ENCODE measurements around the gene CCIN.
"Not testable (repeated sequence)": the region's sequence is repeated elsewhere in the genome, so short reads cannot be mapped to it uniquely, and the experiment has no call there.

Gene CCIN

DNA sequence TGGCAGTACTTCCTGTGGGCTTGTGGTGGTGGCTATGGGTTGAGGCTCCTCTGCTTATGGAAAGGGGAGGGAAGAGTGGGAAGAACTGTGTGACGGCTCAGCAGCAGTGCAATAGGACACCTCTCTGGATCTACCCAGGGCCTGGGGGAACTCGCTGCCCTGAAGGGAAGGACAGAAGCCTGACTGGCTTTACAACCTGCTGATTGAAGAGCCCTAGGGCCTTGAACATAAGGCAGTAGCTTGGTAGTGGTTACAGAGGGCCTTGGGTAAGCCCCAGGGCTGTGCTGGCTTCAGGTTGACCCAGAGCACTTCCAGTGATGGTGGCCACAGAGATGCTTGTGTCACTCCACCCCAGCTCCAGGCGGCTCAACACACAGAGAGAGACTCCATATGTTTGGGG, 5.5 kb downstream of the CCIN start:
- Histone ChIP-seq H3K27ac (no peak overlapping the region), H3K4me3 (no peak overlapping the region)
- TF ChIP-seq, protein P1, sequence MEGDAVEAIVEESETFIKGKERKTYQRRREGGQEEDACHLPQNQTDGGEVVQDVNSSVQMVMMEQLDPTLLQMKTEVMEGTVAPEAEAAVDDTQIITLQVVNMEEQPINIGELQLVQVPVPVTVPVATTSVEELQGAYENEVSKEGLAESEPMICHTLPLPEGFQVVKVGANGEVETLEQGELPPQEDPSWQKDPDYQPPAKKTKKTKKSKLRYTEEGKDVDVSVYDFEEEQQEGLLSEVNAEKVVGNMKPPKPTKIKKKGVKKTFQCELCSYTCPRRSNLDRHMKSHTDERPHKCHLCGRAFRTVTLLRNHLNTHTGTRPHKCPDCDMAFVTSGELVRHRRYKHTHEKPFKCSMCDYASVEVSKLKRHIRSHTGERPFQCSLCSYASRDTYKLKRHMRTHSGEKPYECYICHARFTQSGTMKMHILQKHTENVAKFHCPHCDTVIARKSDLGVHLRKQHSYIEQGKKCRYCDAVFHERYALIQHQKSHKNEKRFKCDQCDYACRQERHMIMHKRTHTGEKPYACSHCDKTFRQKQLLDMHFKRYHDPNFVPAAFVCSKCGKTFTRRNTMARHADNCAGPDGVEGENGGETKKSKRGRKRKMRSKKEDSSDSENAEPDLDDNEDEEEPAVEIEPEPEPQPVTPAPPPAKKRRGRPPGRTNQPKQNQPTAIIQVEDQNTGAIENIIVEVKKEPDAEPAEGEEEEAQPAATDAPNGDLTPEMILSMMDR (IDR thresholded peaks at IDR 0.05): no peak
- no peak for DNase-seq (ENCODE audit: low spot score)

DNA sequence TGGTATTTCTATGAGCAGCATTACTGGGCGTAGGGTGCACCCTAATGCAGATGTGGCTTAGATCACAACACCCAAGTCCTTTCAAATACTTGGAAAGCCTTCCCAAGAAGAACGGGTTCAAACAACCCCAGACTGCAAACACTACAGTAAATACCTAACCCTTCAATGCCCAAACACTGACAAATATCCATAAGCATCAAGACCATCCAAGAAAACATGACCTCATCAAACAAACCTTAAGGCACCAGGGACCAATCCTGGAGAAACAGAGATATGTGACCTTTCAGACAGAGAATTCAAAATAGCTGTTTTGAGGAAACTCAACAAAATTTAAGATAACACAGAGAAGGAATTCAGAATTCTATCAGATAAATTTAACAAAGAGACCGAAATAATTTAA, 6.0 kb downstream of the CCIN start:
- not testable (repeated sequence) for DNase-seq (ENCODE audit: low spot score); H3K4me3 ChIP-seq

DNA sequence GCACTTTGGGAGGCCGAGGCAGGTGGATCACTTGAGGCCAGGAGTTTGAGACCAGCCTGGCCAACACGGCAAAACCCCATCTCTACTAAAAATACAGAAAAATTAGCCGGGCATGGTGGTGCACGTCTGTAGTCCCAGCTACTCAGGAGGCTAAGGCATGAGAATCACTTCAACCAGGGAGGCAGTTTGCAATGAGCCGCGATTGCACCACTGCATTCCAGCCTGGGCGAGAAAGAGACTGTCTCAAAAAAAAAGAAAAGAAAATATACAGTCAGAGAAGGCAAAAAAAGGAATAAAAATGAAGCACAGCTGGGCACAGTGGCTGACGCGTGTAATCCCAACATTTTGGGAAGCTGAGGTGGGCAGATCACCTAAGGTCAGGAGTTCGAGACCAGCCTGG, 7.3 kb downstream of the CCIN start:
- not testable (repeated sequence) for H3K4me3 ChIP-seq; DNase-seq (ENCODE audit: low spot score); H3K27ac ChIP-seq

More for the DNA sequence above, 6.0 kb downstream of the CCIN start:
- not testable (repeated sequence) for H3K27ac ChIP-seq

DNA sequence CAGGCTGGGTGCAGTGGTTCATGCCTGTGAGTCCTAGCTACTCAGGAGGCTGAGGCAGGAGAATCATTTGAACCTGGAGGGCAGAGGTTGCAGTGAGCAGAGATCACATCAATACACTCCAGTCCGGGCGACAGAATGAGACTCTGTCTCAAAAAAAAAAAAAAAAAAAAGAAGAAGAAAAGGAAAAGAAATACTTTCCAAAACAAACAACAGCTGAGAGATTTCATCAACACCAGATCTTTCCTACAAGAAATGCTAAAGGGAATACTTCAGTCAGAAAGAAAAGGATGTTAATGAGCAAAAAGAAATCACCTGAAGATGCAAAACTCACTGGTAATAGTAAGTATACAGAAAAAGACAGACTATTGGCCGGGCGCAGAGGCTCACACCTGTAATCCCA, 8.4 kb downstream of the CCIN start:
- H3K27ac ChIP-seq: no peak overlapping the region
- no peak for DNase-seq (ENCODE audit: low spot score)
- no peak overlapping the region for H3K4me3 ChIP-seq
- TF ChIP-seq, protein P1 (IDR thresholded peaks at IDR 0.05): no peak

DNA sequence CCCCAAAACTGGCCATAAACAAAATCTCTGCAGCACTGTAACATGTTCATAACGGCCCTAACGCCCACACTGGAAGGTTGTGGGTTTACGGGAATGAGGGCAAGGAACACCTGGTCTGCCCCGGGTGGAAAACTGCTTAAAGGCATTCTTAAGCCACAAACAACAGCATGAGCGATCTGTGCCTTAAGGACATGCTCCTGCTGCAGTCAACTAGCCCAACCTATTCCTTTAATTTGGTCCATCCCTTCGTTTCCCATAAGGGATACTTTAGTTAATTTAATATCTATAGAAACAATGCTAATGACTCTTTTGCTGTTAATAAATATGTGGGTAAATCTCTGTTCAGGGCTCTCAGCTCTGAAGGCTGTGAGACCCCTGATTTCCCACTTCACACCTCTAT, 11.1 kb downstream of the CCIN start:
- not testable (repeated sequence) for DNase-seq (ENCODE audit: low spot score); H3K4me3 ChIP-seq; H3K27ac ChIP-seq

DNA sequence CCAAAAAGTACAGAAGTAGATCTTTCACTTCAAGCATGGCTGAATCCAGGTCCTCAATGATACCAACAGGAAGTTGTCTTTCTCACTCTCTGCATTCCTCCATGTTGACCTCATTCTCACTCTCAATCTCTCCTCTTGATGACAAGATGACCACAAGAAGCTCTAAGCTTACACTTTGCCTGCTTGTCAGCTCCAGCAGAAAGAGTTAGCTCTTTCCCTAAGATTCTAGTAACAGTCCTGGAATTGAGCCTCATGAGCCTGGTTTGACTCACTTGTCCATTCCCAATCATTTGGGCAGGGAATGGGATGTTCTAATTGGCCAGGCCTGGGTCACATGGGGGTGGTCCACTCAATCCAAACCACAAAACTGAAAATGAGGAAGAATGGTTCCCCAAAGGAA, 18.2 kb downstream of the CCIN start:
- no peak overlapping the region for H3K27ac ChIP-seq
- no peak for DNase-seq (ENCODE audit: low spot score)
- TF ChIP-seq, protein P1 (IDR thresholded peaks at IDR 0.05): no peak

DNA sequence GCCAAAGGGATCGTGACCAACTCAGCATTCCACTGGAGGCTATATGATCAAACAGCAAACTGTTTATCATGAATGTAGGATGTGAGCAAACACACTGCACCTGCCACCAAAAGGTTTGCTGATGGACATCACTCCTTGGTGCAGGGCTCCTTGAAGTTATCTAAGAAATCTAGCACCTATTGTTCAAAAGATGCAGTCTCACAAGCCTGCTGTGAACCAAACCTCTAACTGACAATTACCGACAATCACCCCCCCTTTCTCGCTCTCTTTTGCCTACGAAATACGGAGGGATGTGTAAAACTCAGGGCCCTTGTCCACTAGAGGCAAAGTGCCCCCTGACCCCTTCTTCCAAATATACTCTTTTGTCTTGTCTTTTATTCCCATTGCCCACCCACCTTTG, 19.0 kb downstream of the CCIN start:
- no peak overlapping the region for H3K4me3 ChIP-seq
- H3K27ac ChIP-seq: no peak overlapping the region
- TF ChIP-seq, protein P1 (IDR thresholded peaks at IDR 0.05): no peak
- DNase-seq (ENCODE audit: low spot score): no peak

More for the DNA sequence above, 18.2 kb downstream of the CCIN start:
- no peak overlapping the region for H3K4me3 ChIP-seq

DNA sequence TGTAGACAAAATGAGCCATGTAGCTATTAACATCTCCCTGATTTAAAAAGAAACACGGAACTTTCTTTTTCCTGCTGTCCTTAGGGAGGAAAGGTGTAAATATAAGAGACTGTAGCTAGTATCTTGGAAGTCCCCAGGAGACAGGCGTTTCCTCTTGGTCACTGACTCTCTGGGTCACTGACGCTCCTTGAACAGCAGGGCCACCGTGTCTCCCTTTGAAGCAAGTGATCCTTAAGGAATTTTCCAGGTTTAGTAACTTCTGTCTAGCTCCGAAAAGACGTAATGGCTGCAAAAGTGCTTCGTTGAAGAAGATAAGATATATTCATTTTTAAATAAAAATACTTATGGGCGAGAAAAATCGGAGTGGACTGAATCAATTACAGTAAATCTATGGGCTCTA, 20.8 kb downstream of the CCIN start:
- H3K4me3 ChIP-seq: peak overlapping the region; percentile 93
- peak overlapping the region; percentile 79 to 91 for H3K27ac ChIP-seq
- TF ChIP-seq, protein P1 (IDR thresholded peaks at IDR 0.05): no peak
- no peak for DNase-seq (ENCODE audit: low spot score)
